Smooth muscle cell (in vitro differentiated cells): ENCODE data around the gene GLOD4. TPM values are rescaled to one million over a fixed set of nuclear protein-coding genes. Genes with fewer than 3 reads are reported as not detected.

Experiments used
- DNase-seq: peaks from one replicate; lab custom pipeline; 2025; ENCODE audit not compliant: unreplicated experiment; lab: John Stamatoyannopoulos, UW
- H2AFZ ChIP-seq: fragments of 200-600 bp; sonication (generic); 2 replicates; pipeline ENCODE4 v1.6.0; 2016; ENCODE audit warnings: antibody characterized with exemption, low read depth, mild to moderate bottlenecking
- H3F3A ChIP-seq: fragments of 200-600 bp; sonication (generic); 2 replicates; pipeline ENCODE4 v1.6.0; 2017; ENCODE audit warnings: antibody characterized with exemption, low read depth
- H3K27ac ChIP-seq: fragments of 200-600 bp; sonication (generic); 2 replicates; pipeline ENCODE4 v1.5.1; 2016; ENCODE audit warnings: low read depth, mild to moderate bottlenecking
- H3K27me3 ChIP-seq: fragments of 200-600 bp; sonication (generic); 2 replicates; pipeline ENCODE4 v1.6.1; 2016; ENCODE audit warnings: low read depth, mild to moderate bottlenecking
- H3K36me3 ChIP-seq: fragments of 200-600 bp; sonication (generic); 2 replicates; pipeline ENCODE4 v1.5.1; 2016; ENCODE audit warnings: low read depth
- H3K4me1 ChIP-seq: fragments of 200-600 bp; sonication (generic); 2 replicates; pipeline ENCODE4 v1.5.1; 2016; ENCODE audit warnings: low read depth
- H3K4me2 ChIP-seq: fragments of 200-600 bp; sonication (generic); 2 replicates; pipeline ENCODE4 v1.6.0; 2016; ENCODE audit warnings: mild to moderate bottlenecking
- H3K4me3 ChIP-seq: fragments of 200-600 bp; sonication (generic); 2 replicates; pipeline ENCODE4 v1.5.1; 2016; ENCODE audit warnings: mild to moderate bottlenecking
- H3K79me2 ChIP-seq: fragments of 200-600 bp; sonication (generic); 2 replicates; pipeline ENCODE4 v1.6.0; 2016; ENCODE audit warnings: low read depth, mild to moderate bottlenecking
- H3K9ac ChIP-seq: fragments of 200-600 bp; sonication (generic); 2 replicates; pipeline ENCODE4 v1.6.0; 2016; ENCODE audit warnings: low read depth
- H3K9me3 ChIP-seq: fragments of 200-600 bp; sonication (generic); replicated peaks from 2 replicates; pipeline ENCODE4 v1.5.1; 2016; ENCODE audit warnings: low read depth
- H4K20me1 ChIP-seq: fragments of 200-600 bp; sonication (generic); 2 replicates; pipeline ENCODE4 v1.6.0; 2016; ENCODE audit warnings: low read depth
- CTCF ChIP-seq: fragments of 200-600 bp; sonication (generic); IDR thresholded peaks from 2 replicates; pipeline ENCODE4 v1.5.1; 2017; ENCODE audit warnings: borderline replicate concordance, mild to moderate bottlenecking, antibody characterized with exemption; ENCODE audit not compliant: insufficient read depth, poor library complexity, severe bottlenecking
- WGBS: methylation state at CpG from one replicate; pipeline ENCODE4 v1.1.7; 2016; ENCODE audit warnings: low lambda C conversion rate; 5-methylcytosine and 5-hydroxymethylcytosine counted together
- polyA plus RNA-seq: library from polyadenylated mRNA; unstranded; fragments of >200 nt; fragmentation: Nextera tagmentation; extraction: Ambion mirVana; gene quantifications from 2 replicates; pipeline ENCODE4 v1.2.1, GENCODE V29; 2016
- total RNA-seq: library from RNA; depleted of rRNA; stranded (reverse); fragments of >200 nt; gene quantifications from 2 replicates; pipeline ENCODE4 v1.2.3, GENCODE V29; 2014

Gene GLOD4
- total and polyA plus RNA-seq, 2 experiments from 2014 or later, result 47.2 to 53.5 TPM

GRCh38 chr17:802901-803881 is 21.1 kb upstream of the GLOD4 start:
- Histone ChIP-seq H3K9ac (no peak overlapping the region), H3K4me3 (no peak overlapping the region), H3K4me2 (no peak overlapping the region), H3K9me3 (no peaks in the 10 kb centered on the region), H3F3A (no peaks in the 10 kb centered on the region), H3K36me3 (no peaks in the 10 kb centered on the region), H3K4me1 (peaks cover 3% of the 10 kb centered on the region), H3K27ac (no peak overlapping the region), H3K79me2 (no peaks in the 10 kb centered on the region), H3K27me3 (no peaks in the 10 kb centered on the region), H4K20me1 (peaks cover 66% of the 10 kb centered on the region), H2AFZ (no peak overlapping the region)
- no peak for TF ChIP-seq CTCF
- 93% methylated on average over 37 of the region's 37 CpGs for WGBS
- DNase-seq, result no peak

- WGBS, result 94% methylated on average over 14 of the region's 14 CpGs
- Histone ChIP-seq H3F3A (no peaks in the 10 kb centered on the region), H3K79me2 (no peaks in the 10 kb centered on the region), H2AFZ (no peak overlapping the region), H4K20me1 (peaks cover 59% of the 10 kb centered on the region), H3K27ac (no peak overlapping the region), H3K36me3 (no peaks in the 10 kb centered on the region), H3K9me3 (no peaks in the 10 kb centered on the region), H3K9ac (no peak overlapping the region), H3K27me3 (no peaks in the 10 kb centered on the region), H3K4me3 (no peak overlapping the region), H3K4me1 (peaks cover 3% of the 10 kb centered on the region), H3K4me2 (no peak overlapping the region)
- no peak for TF ChIP-seq CTCF
- no peak for DNase-seq
Measured at GRCh38 chr17:802481-802880, 20.4 kb upstream of the GLOD4 start.

- H3K27me3 ChIP-seq, result no peaks in the 10 kb centered on the region
- H3K27ac ChIP-seq, result peak overlapping the region; percentile 31
- no peak overlapping the region for H3K4me3 ChIP-seq
- no peaks in the 10 kb centered on the region for H3K9me3 ChIP-seq
- H2AFZ ChIP-seq, result no peak overlapping the region
- no peaks in the 10 kb centered on the region for H3F3A ChIP-seq
- peaks cover 51% of the 10 kb centered on the region for H4K20me1 ChIP-seq
- no peak overlapping the region for H3K4me2 ChIP-seq
- no peak for TF ChIP-seq CTCF
- no peak overlapping the region for H3K9ac ChIP-seq
- WGBS, result 55% methylated on average over 6 of the region's 6 CpGs
- no peak for DNase-seq
- no peaks in the 10 kb centered on the region for H3K36me3 ChIP-seq
- no peaks in the 10 kb centered on the region for H3K79me2 ChIP-seq
- peaks cover 3% of the 10 kb centered on the region for H3K4me1 ChIP-seq
Measured at GRCh38 chr17:801660-802059, 19.6 kb upstream of the GLOD4 start.
